ENCODE data around the gene SIPA1L3.

GRCh38 chr19:37943480-37943879, 36.5 kb downstream of the SIPA1L3 start:
- no peak for TF ChIP-seq CTCF (IDR thresholded peaks at IDR 0.05 in 4 of 5, conservative IDR thresholded peaks at IDR 0.05 in 1 of 5)
- TF ChIP-seq POLR2A (IDR thresholded peaks at IDR 0.05), result no peak
